ENCODE results near the gene RNF144B. TPM values are rescaled to one million over a fixed set of nuclear protein-coding genes. Genes with fewer than 3 reads are reported as not detected.

RNF144B gene
- total RNA-seq, 1 experiment from 2014 or later = 2.3 TPM

GRCh38 chr6:18493925-18494324 lies 106.8 kb downstream of the RNF144B start:
- Histone ChIP-seq H3K9me3 (ENCODE audit: control insufficient read depth, low read depth, low read length) (no peaks in the 10 kb centered on the region), H2AK5ac (ENCODE audit: insufficient read length, low read length) (no peak overlapping the region), H3K18ac (ENCODE audit: insufficient read length, low read depth, low read length) (no peak overlapping the region), H4K91ac (ENCODE audit: insufficient read length, low read depth, low read length) (no peak overlapping the region), H4K5ac (ENCODE audit: insufficient read length, low read depth, low read length) (no peak overlapping the region), H3K23ac (ENCODE audit: insufficient read length, low read depth, low read length) (no peak overlapping the region), H3K56ac (ENCODE audit: insufficient read length, low read depth, low read length) (no peak overlapping the region), H3K27ac (ENCODE audit: insufficient read length, low read depth, low read length) (no peak overlapping the region), H4K8ac (replicated peaks; ENCODE audit: insufficient read length, low read depth, low read length) (no peak overlapping the region), H3K4me1 (ENCODE audit: insufficient read depth, low read length) (peaks cover 9% of the 10 kb centered on the region; the same call in 1 of the 2 replicates), H2BK5ac (ENCODE audit: insufficient read length, low read length) (no peak overlapping the region), H3K9ac (ENCODE audit: extremely low read depth, insufficient read length, low read length) (no peak overlapping the region), H3K27me3 (ENCODE audit: insufficient read depth, low read length) (no peaks in the 10 kb centered on the region), H2BK15ac (ENCODE audit: low read depth, low read length) (no peak overlapping the region), H3K4ac (ENCODE audit: low read depth, low read length) (no peak overlapping the region), H3K79me2 (ENCODE audit: insufficient read depth, low read length) (no peaks in the 10 kb centered on the region), H2BK120ac (ENCODE audit: low read depth, low read length, poor library complexity, severe bottlenecking) (no peak overlapping the region), H3K14ac (ENCODE audit: insufficient read depth, low read length) (no peak overlapping the region), H3T11ph (ENCODE audit: low read length) (no peak overlapping the region), H3K23me2 (ENCODE audit: insufficient read length, low read depth, low read length, poor library complexity, severe bottlenecking) (no peaks in the 10 kb centered on the region), H4K20me1 (ENCODE audit: control insufficient read depth, insufficient read depth, insufficient read length) (no peaks in the 10 kb centered on the region), H2AFZ (ENCODE audit: low read length) (no peak overlapping the region), H2BK20ac (ENCODE audit: low read depth, low read length, poor library complexity, severe bottlenecking) (no peak overlapping the region), H2BK12ac (ENCODE audit: insufficient read length, low read depth, low read length) (no peak overlapping the region), H3K79me1 (ENCODE audit: insufficient read depth, low read depth, low read length, poor library complexity, severe bottlenecking) (no peaks in the 10 kb centered on the region), H3K4me2 (ENCODE audit: insufficient read depth, insufficient read length, low read length) (no peak overlapping the region)
- Mint-ChIP-seq H3K36me3 (ENCODE audit: insufficient read depth in 1 of 3, low read depth in 3 of 3) (no peaks in the 10 kb centered on the region), H3K9me3 (no peaks in the 10 kb centered on the region), H3K27me3 (ENCODE audit: low read depth) (no peaks in the 10 kb centered on the region), H3K4me3 (no peak overlapping the region), H3K4me1 (peaks cover 17 to 20% of the 10 kb centered on the region in 2 experiments), H3K27ac (no peak overlapping the region)
- DNase-seq = no peak
- TF ChIP-seq CTCF (conservative IDR thresholded peaks at IDR 0.05) = no peak
- whole genome bisulfite sequencing (ENCODE audit: extremely low coverage, insufficient read length, low lambda C conversion rate) = no CpG with 5 or more reads among the region's 2 CpGs

Measured in H9 (cell line).